Measurements from ENCODE around the gene BZW1.
"Not testable (repeated sequence)": the region's sequence is repeated elsewhere in the genome, so short reads cannot be mapped to it uniquely, and the experiment has no call there.

- not testable (repeated sequence) for TF ChIP-seq POLR2A (IDR thresholded peaks at IDR 0.05; ENCODE audit: low read depth, low read length); POLR2AphosphoS5 (IDR thresholded peaks at IDR 0.05; ENCODE audit: low read depth, low read length); TAF1 (IDR thresholded peaks at IDR 0.05; ENCODE audit: low read depth, low read length); SPI1 (IDR thresholded peaks at IDR 0.05; ENCODE audit: low read depth, low read length); POU2F2 (IDR thresholded peaks at IDR 0.05; ENCODE audit: low read depth, low read length); PAX5 (IDR thresholded peaks at IDR 0.05; ENCODE audit: insufficient read depth, low read length, severe bottlenecking)
Observed at GRCh38 chr2:200801431-200801830, 10.3 kb upstream of the BZW1 start.

Data from GM12891 (cell line).